AG09309 (cell line): Measurements from ENCODE around the gene ELAVL1.

ENCODE experiments used
- DNase-seq: peaks from one replicate; pipeline ENCODE4 v3.0.0-alpha.2; 2010; ENCODE audit warnings: low read depth
- H3K4me3 ChIP-seq: 2 replicates; pipeline ENCODE4 v1.5.1; 2011; ENCODE audit warnings: mild to moderate bottlenecking, low read depth, low read length, moderate library complexity; ENCODE audit not compliant: control insufficient read depth
- CTCF ChIP-seq: IDR thresholded peaks from 2 replicates; pipeline ENCODE4 v1.5.1; 2011; ENCODE audit warnings: mild to moderate bottlenecking, low read depth, low read length, inconsistent platforms; ENCODE audit not compliant: insufficient read depth, control insufficient read depth; ENCODE audit errors: missing control alignments

The ELAVL1 gene

DNA sequence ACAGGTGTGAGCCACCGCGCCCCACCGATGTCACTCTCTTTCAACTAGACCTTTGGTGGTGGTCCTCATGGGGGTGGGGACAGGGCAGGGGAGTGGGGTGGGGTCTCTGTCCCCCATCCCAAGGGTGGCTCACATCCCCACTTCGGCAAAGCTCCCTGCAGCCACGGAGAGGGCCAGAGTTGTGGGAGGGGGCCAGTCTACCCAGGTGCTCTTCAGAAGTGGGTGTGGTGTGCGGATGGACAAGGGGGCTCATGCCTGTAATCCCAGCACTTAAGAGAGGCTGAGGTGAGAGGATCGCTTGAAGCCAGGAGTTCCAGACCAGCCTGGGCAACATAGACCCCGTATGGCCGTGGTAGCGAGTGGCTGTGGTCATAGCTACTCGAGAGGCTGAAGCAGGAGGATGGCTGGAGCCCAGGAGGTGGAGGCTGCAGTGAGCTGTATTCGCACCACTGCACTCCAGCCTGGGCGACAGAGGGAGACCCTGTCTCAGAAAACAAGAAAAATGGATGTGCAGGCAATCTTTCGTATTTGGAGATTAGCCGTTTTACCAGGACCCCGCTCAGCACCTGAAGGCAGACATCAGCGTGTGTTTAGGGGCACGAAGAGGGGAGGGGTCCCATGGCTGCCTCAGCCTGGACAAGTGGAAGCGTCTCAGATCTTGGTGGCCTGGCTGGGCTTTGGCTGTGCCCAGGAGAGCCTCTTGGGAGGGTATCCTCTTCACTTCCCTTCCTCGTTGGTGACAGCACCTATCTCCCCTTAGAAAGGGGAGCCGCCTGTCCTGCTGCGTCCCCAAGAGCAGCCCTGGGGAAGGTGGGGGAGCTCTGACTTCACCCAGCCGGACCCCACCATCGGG lies 90.0 kb downstream of the ELAVL1 start:
- no peak for DNase-seq
- no peak for TF ChIP-seq CTCF
- H3K4me3 ChIP-seq: peak overlapping the region; percentile 43

- H3K4me3 ChIP-seq: peak within 1 kb of the TSS; percentile 43
- DNase-seq: no peak
- no peak for TF ChIP-seq CTCF
Measured at GRCh38 chr19:7914598-7915045, 90.8 kb downstream of the ELAVL1 start, which contains the start of gene TGFBR3L. Gene TGFBR3L (plus strand): TSS chr19:7914830.

DNA sequence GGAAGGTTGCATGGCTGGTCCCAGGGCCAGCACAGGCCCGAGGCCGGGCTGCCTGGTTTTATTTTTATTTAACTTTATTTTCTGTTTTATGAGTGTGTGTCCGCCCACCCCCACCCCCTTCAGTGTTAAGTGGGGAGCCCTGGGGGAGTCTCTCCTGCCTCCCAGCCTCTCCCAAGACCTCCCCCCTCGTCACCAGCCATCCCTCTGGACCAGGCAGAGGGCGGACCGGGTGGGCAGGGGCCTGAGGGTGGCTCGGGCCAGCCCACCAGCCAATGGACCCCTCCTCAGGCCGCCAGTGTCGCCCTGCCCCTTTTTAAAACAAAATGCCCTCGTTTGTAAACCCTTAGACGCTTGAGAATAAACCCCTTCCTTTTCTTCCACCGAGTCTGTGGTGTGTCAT lies 91.3 kb downstream of the ELAVL1 start:
- H3K4me3 ChIP-seq: no peak overlapping the region
- no peak for DNase-seq
- no peak for TF ChIP-seq CTCF

DNA sequence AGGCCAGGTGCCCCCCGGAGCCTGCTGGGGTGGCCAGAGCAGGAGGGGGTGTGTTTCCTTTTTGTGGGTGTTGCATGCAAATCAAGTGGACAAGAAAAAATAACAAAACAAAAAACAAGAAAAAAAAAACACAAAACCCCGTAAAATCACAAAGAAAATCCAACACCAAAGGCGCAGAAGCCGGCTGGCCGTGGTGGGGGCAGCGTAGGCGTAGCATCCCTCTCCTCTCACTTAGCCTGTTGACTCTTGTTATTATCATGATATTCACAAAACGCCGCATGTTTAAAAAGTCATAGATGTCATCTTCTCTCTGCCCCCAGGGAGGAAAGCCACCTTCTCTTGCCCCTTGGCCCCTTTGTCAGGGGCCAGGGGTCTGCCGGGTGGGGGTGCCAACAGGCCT lies 91.8 kb downstream of the ELAVL1 start:
- TF ChIP-seq CTCF: no peak
- no peak for DNase-seq
- H3K4me3 ChIP-seq: no peak overlapping the region

DNA sequence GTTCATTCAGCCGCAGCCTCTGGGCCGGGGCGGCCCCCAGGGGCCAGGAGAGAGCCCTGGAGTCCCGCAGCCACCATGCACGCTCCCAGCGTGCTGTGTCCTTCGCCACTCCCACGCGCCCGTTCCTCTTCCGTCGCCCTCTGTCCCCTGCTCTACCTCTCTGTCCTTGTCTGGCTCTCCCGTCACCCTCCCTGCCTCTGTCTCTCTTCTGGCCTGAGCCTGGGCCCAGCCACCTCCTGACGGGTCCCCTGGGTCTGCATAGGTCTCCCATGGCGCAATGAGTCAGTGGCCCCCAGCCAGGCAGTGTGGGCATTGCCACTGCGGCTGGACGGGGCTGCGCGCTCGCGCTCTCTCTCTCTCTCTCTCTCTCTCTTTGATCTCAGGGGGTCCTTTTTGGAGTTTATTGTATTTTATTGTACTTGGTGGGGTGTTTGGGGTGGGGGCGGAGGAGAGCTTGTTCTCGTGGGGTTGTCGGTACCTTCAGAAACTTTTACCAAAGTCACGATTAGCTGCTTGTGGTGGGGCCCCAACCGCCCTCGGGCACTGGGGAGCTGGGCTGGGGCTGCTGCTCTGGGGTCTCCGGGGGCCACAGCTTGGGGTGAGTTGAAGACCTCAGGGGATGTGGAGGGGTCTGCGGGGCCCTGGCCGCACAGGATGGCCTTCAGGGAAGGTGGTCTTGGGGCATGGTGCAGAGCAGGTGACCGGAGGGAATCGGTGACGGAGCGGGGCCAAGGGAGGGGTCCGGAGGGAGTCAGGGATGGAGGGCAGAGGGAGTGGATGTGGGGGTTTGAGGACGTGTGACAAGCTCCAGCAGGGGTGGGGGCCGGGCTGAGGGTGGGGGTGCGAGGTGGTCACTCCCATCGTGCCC lies 92.5 kb downstream of the ELAVL1 start:
- no peak for DNase-seq
- no peak for TF ChIP-seq CTCF
- no peak overlapping the region for H3K4me3 ChIP-seq

GRCh38 chr19:7912144-7912696 lies 93.2 kb downstream of the ELAVL1 start:
- no peak overlapping the region for H3K4me3 ChIP-seq
- DNase-seq: no peak
- TF ChIP-seq CTCF: no peak
